GM18520 (cell line): ENCODE data around the gene RAPGEF4.
"Not testable (repeated sequence)": the region's sequence is repeated elsewhere in the genome, so short reads cannot be mapped to it uniquely, and the experiment has no call there.

Experiments used
- ATAC-seq: cut with Tn5 transposase; IDR thresholded peaks from one replicate; pipeline ENCODE4 v1.9.1; 2021; ENCODE audit not compliant: unreplicated experiment

RAPGEF4 gene

GRCh38 chr2:173028141-173028540, 292.5 kb downstream of the RAPGEF4 start:
- no peak for ATAC-seq

GRCh38 chr2:173028671-173029070, 293.0 kb downstream of the RAPGEF4 start:
- ATAC-seq: no peak

GRCh38 chr2:173030561-173031490, 295.2 kb downstream of the RAPGEF4 start:
- ATAC-seq: no peak

GRCh38 chr2:173032032-173032431, 296.4 kb downstream of the RAPGEF4 start:
- no peak for ATAC-seq

GRCh38 chr2:173033084-173033483, 297.4 kb downstream of the RAPGEF4 start:
- ATAC-seq: no peak

GRCh38 chr2:173034143-173034542, 298.5 kb downstream of the RAPGEF4 start:
- ATAC-seq: no peak

- ATAC-seq: no peak
These were observed 301.8 kb downstream of the RAPGEF4 start for GRCh38 chr2:173037245-173038120.

- not testable (repeated sequence) for ATAC-seq
These were observed 302.6 kb downstream of the RAPGEF4 start for GRCh38 chr2:173038257-173038656.

GRCh38 chr2:173040729-173041128, 305.1 kb downstream of the RAPGEF4 start:
- ATAC-seq: no peak

GRCh38 chr2:173043476-173043875, 307.8 kb downstream of the RAPGEF4 start:
- no peak for ATAC-seq

- no peak for ATAC-seq
These were observed 308.4 kb downstream of the RAPGEF4 start for GRCh38 chr2:173043897-173044519.

GRCh38 chr2:173044686-173045085, 309.0 kb downstream of the RAPGEF4 start:
- ATAC-seq: no peak

- ATAC-seq: no peak
These were observed 309.5 kb downstream of the RAPGEF4 start for GRCh38 chr2:173045181-173045580.

GRCh38 chr2:173048522-173048896, 312.9 kb downstream of the RAPGEF4 start:
- no peak for ATAC-seq

- peak; percentile 85 for ATAC-seq
These were observed 313.4 kb downstream of the RAPGEF4 start for GRCh38 chr2:173048897-173049661.

- ATAC-seq: no peak
These were observed 314.2 kb downstream of the RAPGEF4 start for GRCh38 chr2:173049831-173050230.

- ATAC-seq: no peak
These were observed 315.0 kb downstream of the RAPGEF4 start for GRCh38 chr2:173050684-173051083.

GRCh38 chr2:173051463-173052215, 316.0 kb downstream of the RAPGEF4 start:
- ATAC-seq: no peak

- ATAC-seq: no peak
These were observed 317.5 kb downstream of the RAPGEF4 start for GRCh38 chr2:173053043-173053699.
